Duodenal mucosa (tissue), 2 donors: ENCODE data around the gene LYAR.
A peak's percentile ranks its signal among the peaks of the same experiment; 100 is the strongest.
"Not testable (repeated sequence)": the region's sequence is repeated elsewhere in the genome, so short reads cannot be mapped to it uniquely, and the experiment has no call there.

ENCODE experiments used
- H3K27ac ChIP-seq: one replicate; pipeline ENCODE4 v1.7.0; 2013; ENCODE audit warnings: low read depth, low read length
- H3K27me3 ChIP-seq, 2 donors: one replicate each; pipeline ENCODE4 v1.7.0; 2013; ENCODE audit warnings: low read length in 2 of 2, control low read depth in 1 of 2; ENCODE audit not compliant: insufficient read depth in 2 of 2, control insufficient read depth in 1 of 2
- H3K36me3 ChIP-seq, 2 donors: one replicate each; pipeline ENCODE4 v1.7.0; 2013; ENCODE audit warnings: low read length in 2 of 2, control low read depth in 1 of 2; ENCODE audit not compliant: insufficient read depth in 2 of 2, control insufficient read depth in 1 of 2
- H3K4me1 ChIP-seq, 2 donors: one replicate each; pipeline ENCODE4 v1.7.0; 2013; ENCODE audit warnings: low read length in 2 of 2, control low read depth in 1 of 2; ENCODE audit not compliant: insufficient read depth in 2 of 2, control insufficient read depth in 1 of 2
- H3K4me3 ChIP-seq, 2 donors: one replicate each; pipeline ENCODE4 v1.7.0; 2013; ENCODE audit warnings: low read length in 2 of 2, low read depth in 1 of 2
- H3K9ac ChIP-seq, 2 donors: one replicate each; pipeline ENCODE4 v1.7.0; 2013; ENCODE audit warnings: low read length in 2 of 2, low read depth in 1 of 2
- H3K9me3 ChIP-seq, 2 donors: one replicate each; pipeline ENCODE4 v1.7.0; 2013; ENCODE audit warnings: low read length in 2 of 2, control low read depth in 1 of 2; ENCODE audit not compliant: control insufficient read depth in 1 of 2

The LYAR gene

GRCh38 chr4:4249342-4249741 is 40.6 kb downstream of the LYAR start:
- not testable (repeated sequence) for H3K9me3 ChIP-seq, H3K27ac ChIP-seq, H3K27me3 ChIP-seq, H3K9ac ChIP-seq
- H3K4me3 ChIP-seq, result peak overlapping the region in 1 of 2 donors; percentile 80
- peaks cover 9 to 15% of the 10 kb centered on the region in 2 donors for H3K36me3 ChIP-seq
- peaks cover 14 to 16% of the 10 kb centered on the region in 2 donors for H3K4me1 ChIP-seq

GRCh38 chr4:4248885-4249203 is 41.1 kb downstream of the LYAR start:
- peaks cover 10 to 20% of the 10 kb centered on the region in 2 donors for H3K36me3 ChIP-seq
- H3K27me3 ChIP-seq, result no peaks in the 10 kb centered on the region
- peak overlapping the region; percentile 92 for H3K27ac ChIP-seq
- H3K9me3 ChIP-seq, result no peaks in the 10 kb centered on the region
- peaks cover 14 to 16% of the 10 kb centered on the region in 2 donors for H3K4me1 ChIP-seq
- peak overlapping the region; percentile 89 to 90 for H3K9ac ChIP-seq
- H3K4me3 ChIP-seq, result peak overlapping the region; percentile 80 to 95

GRCh38 chr4:4248029-4248884 is 41.7 kb downstream of the LYAR start, which contains the start of gene TMEM128:
Gene TMEM128, minus strand, starts transcription at chr4:4248223. Its CDS starts 21 bp downstream, at chr4:4248202.
- H3K4me3 ChIP-seq, result peak within 1 kb of the TSS; percentile 80 to 95
- peaks cover 14 to 16% of the 10 kb centered on the region in 2 donors for H3K4me1 ChIP-seq
- H3K27me3 ChIP-seq, result no peaks in the 10 kb centered on the region
- H3K9me3 ChIP-seq, result no peaks in the 10 kb centered on the region
- peaks cover 16 to 26% of the 10 kb centered on the region in 2 donors for H3K36me3 ChIP-seq
- peak within 1 kb of the TSS; percentile 89 to 90 for H3K9ac ChIP-seq
- peak within 1 kb of the TSS; percentile 92 for H3K27ac ChIP-seq

- peak overlapping the region; percentile 89 to 90 for H3K9ac ChIP-seq
- peaks cover 17 to 26% of the 10 kb centered on the region in 2 donors for H3K36me3 ChIP-seq
- H3K4me3 ChIP-seq, result peak overlapping the region; percentile 80 to 95
- no peaks in the 10 kb centered on the region for H3K27me3 ChIP-seq
- no peaks in the 10 kb centered on the region for H3K9me3 ChIP-seq
- H3K27ac ChIP-seq, result peak overlapping the region; percentile 92
- peaks cover 14 to 16% of the 10 kb centered on the region in 2 donors for H3K4me1 ChIP-seq
These were observed 42.3 kb downstream of the LYAR start for GRCh38 chr4:4247696-4248028.

- Histone ChIP-seq H3K4me3 (no peak overlapping the region), H3K4me1 (peaks cover 14 to 16% of the 10 kb centered on the region in 2 donors), H3K9me3 (no peaks in the 10 kb centered on the region), H3K36me3 (peaks cover 22 to 40% of the 10 kb centered on the region in 2 donors), H3K9ac (no peak overlapping the region), H3K27ac (no peak overlapping the region), H3K27me3 (no peaks in the 10 kb centered on the region)
These were observed 44.8 kb downstream of the LYAR start for GRCh38 chr4:4245172-4245571.

- not testable (repeated sequence) for H3K4me1 ChIP-seq, H3K9me3 ChIP-seq, H3K9ac ChIP-seq, H3K27ac ChIP-seq, H3K27me3 ChIP-seq, H3K4me3 ChIP-seq
- peaks cover 18 to 45% of the 10 kb centered on the region in 2 donors for H3K36me3 ChIP-seq
These were observed 50.4 kb downstream of the LYAR start for GRCh38 chr4:4239551-4239950.

GRCh38 chr4:4233610-4234009 is 56.3 kb downstream of the LYAR start:
- H3K27me3 ChIP-seq, result peaks cover 0 to 3% of the 10 kb centered on the region in 2 donors
- no peak overlapping the region for H3K9ac ChIP-seq
- H3K27ac ChIP-seq, result no peak overlapping the region
- no peaks in the 10 kb centered on the region for H3K4me1 ChIP-seq
- H3K4me3 ChIP-seq, result no peak overlapping the region
- H3K36me3 ChIP-seq, result peaks cover 5 to 8% of the 10 kb centered on the region in 2 donors
- peaks cover 8 to 13% of the 10 kb centered on the region in 2 donors for H3K9me3 ChIP-seq

- H3K27me3 ChIP-seq, result peaks cover 6 to 22% of the 10 kb centered on the region in 2 donors
These were observed 61.6 kb downstream of the LYAR start for GRCh38 chr4:4228356-4228668.

GRCh38 chr4:4227510-4228355 is 62.2 kb downstream of the LYAR start:
- Histone ChIP-seq H3K4me3 (no peak overlapping the region), H3K4me1 (no peaks in the 10 kb centered on the region), H3K27ac (no peak overlapping the region), H3K27me3 (peaks cover 6 to 22% of the 10 kb centered on the region in 2 donors), H3K9ac (no peak overlapping the region), H3K9me3 (peaks cover 0 to under 1% of the 10 kb centered on the region in 2 donors), H3K36me3 (no peaks in the 10 kb centered on the region)

More at GRCh38 chr4:4228356-4228668, 61.6 kb downstream of the LYAR start:
- peaks cover 1 to 7% of the 10 kb centered on the region in 2 donors for H3K9me3 ChIP-seq
- H3K36me3 ChIP-seq, result no peaks in the 10 kb centered on the region
- no peak overlapping the region for H3K4me3 ChIP-seq
- no peak overlapping the region for H3K27ac ChIP-seq
- H3K4me1 ChIP-seq, result no peaks in the 10 kb centered on the region
- no peak overlapping the region for H3K9ac ChIP-seq
